IMR-90 (cell line): ENCODE measurements around the gene ZBTB39.

Source experiments
- FOS ChIP-seq: fragments of 150-350 bp; IDR thresholded peaks from 2 replicates; pipeline ENCODE4 v1.6.1; 2016; ENCODE audit warnings: low read depth, low read length
- SMC3 ChIP-seq: fragments of 150-350 bp; IDR thresholded peaks from 2 replicates; pipeline ENCODE4 v1.6.1; 2016; ENCODE audit warnings: low read depth, mild to moderate bottlenecking, antibody characterized with exemption, low read length, moderate library complexity
- TF ChIP-seq, protein P1 (sequence below): conservative IDR thresholded peaks from 2 replicates; pipeline ENCODE4 v1.5.1; 2012; ENCODE audit warnings: mild to moderate bottlenecking, low read depth, low read length, improper control_type of control experiment

- TF ChIP-seq FOS (no peak), SMC3 (no peak)
- TF ChIP-seq, protein P1, sequence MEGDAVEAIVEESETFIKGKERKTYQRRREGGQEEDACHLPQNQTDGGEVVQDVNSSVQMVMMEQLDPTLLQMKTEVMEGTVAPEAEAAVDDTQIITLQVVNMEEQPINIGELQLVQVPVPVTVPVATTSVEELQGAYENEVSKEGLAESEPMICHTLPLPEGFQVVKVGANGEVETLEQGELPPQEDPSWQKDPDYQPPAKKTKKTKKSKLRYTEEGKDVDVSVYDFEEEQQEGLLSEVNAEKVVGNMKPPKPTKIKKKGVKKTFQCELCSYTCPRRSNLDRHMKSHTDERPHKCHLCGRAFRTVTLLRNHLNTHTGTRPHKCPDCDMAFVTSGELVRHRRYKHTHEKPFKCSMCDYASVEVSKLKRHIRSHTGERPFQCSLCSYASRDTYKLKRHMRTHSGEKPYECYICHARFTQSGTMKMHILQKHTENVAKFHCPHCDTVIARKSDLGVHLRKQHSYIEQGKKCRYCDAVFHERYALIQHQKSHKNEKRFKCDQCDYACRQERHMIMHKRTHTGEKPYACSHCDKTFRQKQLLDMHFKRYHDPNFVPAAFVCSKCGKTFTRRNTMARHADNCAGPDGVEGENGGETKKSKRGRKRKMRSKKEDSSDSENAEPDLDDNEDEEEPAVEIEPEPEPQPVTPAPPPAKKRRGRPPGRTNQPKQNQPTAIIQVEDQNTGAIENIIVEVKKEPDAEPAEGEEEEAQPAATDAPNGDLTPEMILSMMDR = no peak
Measured at GRCh38 chr12:57025196-57025595, 18.9 kb upstream of the ZBTB39 start.
